WTC11 (cell line): ENCODE results near the gene ATR. TPM values are rescaled to one million over a fixed set of nuclear protein-coding genes. Genes with fewer than 3 reads are reported as not detected.
A peak's percentile ranks its signal among the peaks of the same experiment; 100 is the strongest.
"Not testable (repeated sequence)": the region's sequence is repeated elsewhere in the genome, so short reads cannot be mapped to it uniquely, and the experiment has no call there.

Source experiments
- ATAC-seq: fragments of 200-7000 bp; cut with Tn5 transposase; 2 replicates; pipeline ENCODE4 v1.10.0; 2021; ENCODE audit warnings: mild to moderate bottlenecking, moderate library complexity
- CTCF ChIA-PET: fragments of 300-600 bp; sonication (Branson Sonifier 250); formaldehyde crosslinking; loops from one replicate; lab custom pipeline; 2021; ENCODE audit warnings: antibody characterized with exemption; lab: Charles Lee
- POLR2A ChIA-PET: fragments of 350-600 bp; sonication (Branson Sonifier 250); formaldehyde crosslinking; loops from one replicate; lab custom pipeline; 2021; ENCODE audit warnings: antibody characterized with exemption; lab: Charles Lee
- DNase-seq: peaks from one replicate; pipeline ENCODE4 v3.0.0; 2021; ENCODE audit warnings: low spot score
- H3K27ac Mint-ChIP-seq: 2 replicates; pipeline ENCODE4 v1.8.0; 2021; ENCODE audit warnings: mixed read lengths
- H3K27me3 Mint-ChIP-seq: 2 replicates; pipeline ENCODE4 v1.8.0; 2021; ENCODE audit warnings: low read depth, mild to moderate bottlenecking, moderate library complexity, mixed read lengths
- H3K36me3 Mint-ChIP-seq: 2 replicates; pipeline ENCODE4 v1.8.0; 2021; ENCODE audit warnings: mixed read lengths
- H3K4me1 Mint-ChIP-seq: 2 replicates; pipeline ENCODE4 v1.8.0; 2022; ENCODE audit warnings: mixed read lengths
- H3K4me3 Mint-ChIP-seq: 2 replicates; pipeline ENCODE4 v1.8.0; 2021; ENCODE audit warnings: mild to moderate bottlenecking, moderate library complexity, mixed read lengths
- H3K9me3 Mint-ChIP-seq: 2 replicates; pipeline ENCODE4 v1.8.0; 2021; ENCODE audit warnings: mixed read lengths
- ARID4B ChIP-seq: sonication (generic); formaldehyde crosslinking; IDR thresholded peaks from 2 replicates; pipeline ENCODE4 v1.8.0; 2023; ENCODE audit warnings: missing genetic modification reagents, mild to moderate bottlenecking, borderline replicate concordance
- CREB1 ChIP-seq: sonication (generic); formaldehyde crosslinking; IDR thresholded peaks from 2 replicates; pipeline ENCODE4 v1.8.0; 2023; ENCODE audit warnings: mild to moderate bottlenecking, missing genetic modification reagents
- E2F1 ChIP-seq: sonication (generic); formaldehyde crosslinking; IDR thresholded peaks from 2 replicates; pipeline ENCODE4 v1.8.0; 2022; ENCODE audit warnings: mild to moderate bottlenecking, missing genetic modification reagents
- E2F4 ChIP-seq: sonication (generic); formaldehyde crosslinking; IDR thresholded peaks from 2 replicates; pipeline ENCODE4 v1.8.1; 2022; ENCODE audit warnings: low read depth, mild to moderate bottlenecking, moderate library complexity, missing genetic modification reagents, borderline replicate concordance
- ETV6 ChIP-seq: sonication (generic); formaldehyde crosslinking; IDR thresholded peaks from 2 replicates; pipeline ENCODE4 v1.8.1; 2022; ENCODE audit warnings: mild to moderate bottlenecking, missing genetic modification reagents
- FOXP1 ChIP-seq: sonication (generic); formaldehyde crosslinking; IDR thresholded peaks from 2 replicates; pipeline ENCODE4 v1.8.0; 2022; ENCODE audit warnings: missing genetic modification reagents, mild to moderate bottlenecking, moderate library complexity, borderline replicate concordance
- GABPB1 ChIP-seq: sonication (generic); formaldehyde crosslinking; IDR thresholded peaks from 2 replicates; pipeline ENCODE4 v1.8.1; 2023; ENCODE audit warnings: mild to moderate bottlenecking, missing genetic modification reagents
- MAX ChIP-seq: sonication (generic); formaldehyde crosslinking; IDR thresholded peaks from 2 replicates; pipeline ENCODE4 v1.8.0; 2022; ENCODE audit warnings: mild to moderate bottlenecking, missing genetic modification reagents
- RELA ChIP-seq: sonication (generic); formaldehyde crosslinking; IDR thresholded peaks from 2 replicates; pipeline ENCODE4 v1.8.1; 2022; ENCODE audit warnings: missing genetic modification reagents, mild to moderate bottlenecking, borderline replicate concordance
- STAT6 ChIP-seq: sonication (generic); formaldehyde crosslinking; conservative IDR thresholded peaks from 2 replicates; pipeline ENCODE4 v1.8.1; 2023; ENCODE audit warnings: mild to moderate bottlenecking, low read depth, missing genetic modification reagents, moderate library complexity
- USF1 ChIP-seq: sonication (generic); formaldehyde crosslinking; IDR thresholded peaks from 2 replicates; pipeline ENCODE4 v1.8.0; 2022; ENCODE audit warnings: mild to moderate bottlenecking, missing genetic modification reagents
- USF2 ChIP-seq: sonication (generic); formaldehyde crosslinking; IDR thresholded peaks from 2 replicates; pipeline ENCODE4 v1.8.1; 2023; ENCODE audit warnings: mild to moderate bottlenecking, missing genetic modification reagents, moderate library complexity
- ZNF121 ChIP-seq: sonication (generic); formaldehyde crosslinking; IDR thresholded peaks from 2 replicates; pipeline ENCODE4 v1.8.0; 2023; ENCODE audit warnings: missing genetic modification reagents
- ZNF219 ChIP-seq: sonication (generic); formaldehyde crosslinking; IDR thresholded peaks from 2 replicates; pipeline ENCODE4 v1.8.0; 2023; ENCODE audit warnings: missing genetic modification reagents, mild to moderate bottlenecking, borderline replicate concordance
- ZNF263 ChIP-seq: sonication (generic); formaldehyde crosslinking; IDR thresholded peaks from 2 replicates; pipeline ENCODE4 v1.8.1; 2022; ENCODE audit warnings: low read depth, mild to moderate bottlenecking, moderate library complexity, missing genetic modification reagents
- ZNF317 ChIP-seq: sonication (generic); formaldehyde crosslinking; IDR thresholded peaks from 2 replicates; pipeline ENCODE4 v1.8.1; 2023; ENCODE audit warnings: low read depth, mild to moderate bottlenecking, moderate library complexity, missing genetic modification reagents, borderline replicate concordance
- total RNA-seq: library from RNA; stranded (reverse); gene quantifications from 3 replicates; pipeline ENCODE4 v1.2.3, GENCODE V29; 2021

ATR gene
- total RNA-seq, 1 experiment from 2014 or later: 26.7 TPM

GRCh38 chr3:142581070-142581469, 2.5 kb upstream of the ATR start:
- H3K36me3 Mint-ChIP-seq, H3K4me3 Mint-ChIP-seq, ATAC-seq, POLR2A ChIA-PET, DNase-seq, H3K27me3 Mint-ChIP-seq, H3K9me3 Mint-ChIP-seq: not testable (repeated sequence)
- TF ChIP-seq GABPB1 (CRISPR knock-in tag): peak; percentile 93
- Mint-ChIP-seq H3K27ac (peak overlapping the region; percentile 48; the same call in 1 of the 2 replicates), H3K4me1 (peaks cover 25% of the 10 kb centered on the region)
- CTCF ChIA-PET: interaction anchor here (0.6 to 1.0 kb wide), 2 partner anchors 248 to 1349 kb away, joined by 3 read pairs; no protein-coding TSS in a partner anchor

- Mint-ChIP-seq H3K36me3 (no peaks in the 10 kb centered on the region), H3K27me3 (no peaks in the 10 kb centered on the region), H3K9me3 (no peaks in the 10 kb centered on the region), H3K27ac (peak overlapping the region; percentile 94; the same call in 1 of the 2 replicates), H3K4me3 (peak overlapping the region; percentile 98), H3K4me1 (peaks cover 32% of the 10 kb centered on the region)
- POLR2A ChIA-PET: interaction anchor here (2.2 kb wide), 1 partner anchor 144 kb away, joined by 11 read pairs; the partner anchor contains the start of gene TRPC1
- ATAC-seq (no peak), DNase-seq (no peak)
- CTCF ChIA-PET: no interaction called here
- no peak for TF ChIP-seq ZNF263 (CRISPR knock-in tag)
- no peak for TF ChIP-seq ZNF317 (CRISPR knock-in tag)
- TF ChIP-seq ZNF219 (CRISPR knock-in tag): no peak
- TF ChIP-seq FOXP1 (CRISPR knock-in tag): no peak
- TF ChIP-seq, all 79 proteins: peak for 0
These were observed 1.5 kb upstream of the ATR start for GRCh38 chr3:142580061-142580423.

- Mint-ChIP-seq H3K27me3 (no peaks in the 10 kb centered on the region), H3K36me3 (no peaks in the 10 kb centered on the region), H3K9me3 (no peaks in the 10 kb centered on the region), H3K27ac (peak overlapping the region; percentile 97), H3K4me1 (peaks cover 35% of the 10 kb centered on the region), H3K4me3 (peak overlapping the region; percentile 98)
- POLR2A ChIA-PET: interaction anchor here (1.2 to 2.2 kb wide), 4 partner anchors 9 to 146 kb away, joined by 4 to 11 read pairs (median 4); partner anchors contain the start of gene TRPC1
- CTCF ChIA-PET: interaction anchor here (1.1 to 3.0 kb wide), 3 partner anchors 9 to 398 kb away, joined by 3 to 10 read pairs (median 4); no protein-coding TSS in a partner anchor
- ATAC-seq (no peak), DNase-seq (no peak)
- TF ChIP-seq USF1 (no peak), E2F1 (CRISPR knock-in tag) (no peak), USF2 (CRISPR knock-in tag) (no peak), E2F4 (CRISPR knock-in tag) (no peak), STAT6 (CRISPR knock-in tag) (no peak), CREB1 (CRISPR knock-in tag) (no peak), ARID4B (no peak), ZNF121 (CRISPR knock-in tag) (no peak), ETV6 (no peak), MAX (CRISPR knock-in tag) (no peak), RELA (CRISPR knock-in tag) (no peak)
These were observed 721 bp downstream of the ATR start for GRCh38 chr3:142577696-142578328.
